ENCODE measurements around the gene DTWD2. TPM values are rescaled to one million over a fixed set of nuclear protein-coding genes. Genes with fewer than 3 reads are reported as not detected.

Gene DTWD2
- total RNA-seq, 4 donors from 2014 or later = 1.5 to 42.1 (median 15.9) TPM

- Histone ChIP-seq H3K4me1 (no peaks in the 10 kb centered on the region), H3K9me3 (no peaks in the 10 kb centered on the region), H3K36me3 (no peaks in the 10 kb centered on the region), H3K27me3 (no peaks in the 10 kb centered on the region), H3K27ac (no peak overlapping the region), H3K4me3 (no peak overlapping the region)
- no peak for DNase-seq
- TF ChIP-seq POLR2A (IDR thresholded peaks at IDR 0.05) (no peak), CTCF (IDR thresholded peaks at IDR 0.05) (no peak)
- intact Hi-C loops (cut with DNase I; ENCODE audit: low total_unique reads) = no loop called here
These were observed 83.2 kb downstream of the DTWD2 start for GRCh38 chr5:118905196-118905595.

GRCh38 chr5:118902656-118903438 is 85.5 kb downstream of the DTWD2 start:
- intact Hi-C loops (cut with DNase I; ENCODE audit: low total_unique reads) = no loop called here
- no peak for DNase-seq
- Histone ChIP-seq H3K27me3 (no peaks in the 10 kb centered on the region), H3K27ac (no peak overlapping the region), H3K36me3 (no peaks in the 10 kb centered on the region), H3K9me3 (no peaks in the 10 kb centered on the region), H3K4me3 (no peak overlapping the region), H3K4me1 (no peaks in the 10 kb centered on the region)
- no peak for TF ChIP-seq POLR2A (IDR thresholded peaks at IDR 0.05)
- no peak for TF ChIP-seq CTCF (IDR thresholded peaks at IDR 0.05)

GRCh38 chr5:118894709-118895108 is 93.6 kb downstream of the DTWD2 start:
- DNase-seq = no peak
- H3K36me3 ChIP-seq = no peaks in the 10 kb centered on the region
- no peak overlapping the region for H3K27ac ChIP-seq
- no peaks in the 10 kb centered on the region for H3K27me3 ChIP-seq
- no peak for TF ChIP-seq CTCF (IDR thresholded peaks at IDR 0.05)
- TF ChIP-seq POLR2A (IDR thresholded peaks at IDR 0.05) = no peak
- intact Hi-C loops (cut with DNase I; ENCODE audit: low total_unique reads) = no loop called here
- H3K4me3 ChIP-seq = no peak overlapping the region
- H3K9me3 ChIP-seq = no peaks in the 10 kb centered on the region
- no peaks in the 10 kb centered on the region for H3K4me1 ChIP-seq

GRCh38 chr5:118891252-118891651 is 97.1 kb downstream of the DTWD2 start:
- no peak overlapping the region for H3K4me3 ChIP-seq
- H3K4me1 ChIP-seq = no peaks in the 10 kb centered on the region
- no peak overlapping the region for H3K27ac ChIP-seq
- no peaks in the 10 kb centered on the region for H3K27me3 ChIP-seq
- TF ChIP-seq POLR2A (IDR thresholded peaks at IDR 0.05) = no peak
- TF ChIP-seq CTCF (IDR thresholded peaks at IDR 0.05) = no peak
- H3K9me3 ChIP-seq = no peaks in the 10 kb centered on the region
- intact Hi-C loops (cut with DNase I; ENCODE audit: low total_unique reads) = no loop called here
- no peaks in the 10 kb centered on the region for H3K36me3 ChIP-seq
- DNase-seq = no peak

GRCh38 chr5:118889165-118889564 is 99.2 kb downstream of the DTWD2 start:
- H3K36me3 ChIP-seq = no peaks in the 10 kb centered on the region
- no peak for DNase-seq
- H3K4me3 ChIP-seq = no peak overlapping the region
- intact Hi-C loops (cut with DNase I; ENCODE audit: low total_unique reads) = no loop called here
- H3K27me3 ChIP-seq = no peaks in the 10 kb centered on the region
- H3K9me3 ChIP-seq = no peaks in the 10 kb centered on the region
- no peaks in the 10 kb centered on the region for H3K4me1 ChIP-seq
- H3K27ac ChIP-seq = no peak overlapping the region
- no peak for TF ChIP-seq CTCF (IDR thresholded peaks at IDR 0.05)
- TF ChIP-seq POLR2A (IDR thresholded peaks at IDR 0.05) = no peak

Data from uterus (tissue), 4 donors.